H9 (cell line): Measurements from ENCODE around the gene SLC12A3. TPM values are rescaled to one million over a fixed set of nuclear protein-coding genes. Genes with fewer than 3 reads are reported as not detected.

Source experiments
- DNase-seq: peaks from one replicate; pipeline ENCODE4 v3.0.0-alpha.2; 2017
- H2AFZ ChIP-seq: one replicate; pipeline ENCODE4 v1.6.1; 2013; ENCODE audit warnings: mild to moderate bottlenecking, low read length, control low read depth, moderate library complexity
- H2AK5ac ChIP-seq: 2 replicates; pipeline ENCODE4 v1.6.1; 2013; ENCODE audit warnings: low read length, control low read depth, mixed read lengths; ENCODE audit not compliant: insufficient read length
- H2BK120ac ChIP-seq: one replicate; pipeline ENCODE4 v1.6.1; 2013; ENCODE audit warnings: low read depth, mild to moderate bottlenecking, low read length, control low read depth, inconsistent platforms; ENCODE audit not compliant: poor library complexity, severe bottlenecking
- H2BK12ac ChIP-seq: 2 replicates; pipeline ENCODE4 v1.6.1; 2013; ENCODE audit warnings: low read length, control low read depth, mixed read lengths, low read depth; ENCODE audit not compliant: insufficient read length
- H2BK15ac ChIP-seq: 2 replicates; pipeline ENCODE4 v1.6.1; 2013; ENCODE audit warnings: low read depth, low read length, control low read depth
- H2BK20ac ChIP-seq: one replicate; pipeline ENCODE4 v1.6.1; 2013; ENCODE audit warnings: low read depth, mild to moderate bottlenecking, low read length, control low read depth, inconsistent platforms; ENCODE audit not compliant: poor library complexity, severe bottlenecking
- H2BK5ac ChIP-seq: 2 replicates; pipeline ENCODE4 v1.6.1; 2013; ENCODE audit warnings: low read length, control low read depth, mixed read lengths; ENCODE audit not compliant: insufficient read length
- H3K14ac ChIP-seq: 2 replicates; pipeline ENCODE4 v1.6.1; 2013; ENCODE audit warnings: low read length, control low read depth; ENCODE audit not compliant: insufficient read depth
- H3K18ac ChIP-seq: 2 replicates; pipeline ENCODE4 v1.6.1; 2013; ENCODE audit warnings: low read depth, mild to moderate bottlenecking, mixed read lengths, low read length, control low read depth; ENCODE audit not compliant: insufficient read length
- H3K23ac ChIP-seq: 2 replicates; pipeline ENCODE4 v1.6.1; 2013; ENCODE audit warnings: low read length, control low read depth, mixed read lengths, low read depth; ENCODE audit not compliant: insufficient read length
- H3K23me2 ChIP-seq: 2 replicates; pipeline ENCODE4 v1.6.1; 2013; ENCODE audit warnings: low read depth, mild to moderate bottlenecking, mixed read lengths, low read length, control low read depth; ENCODE audit not compliant: insufficient read length, poor library complexity, severe bottlenecking
- H3K27ac ChIP-seq: 2 replicates; pipeline ENCODE4 v1.5.1; 2013; ENCODE audit warnings: low read length, control low read depth, mixed read lengths, low read depth; ENCODE audit not compliant: insufficient read length
- H3K27me3 ChIP-seq: 2 replicates; pipeline ENCODE4 v1.6.1; 2013; ENCODE audit warnings: low read length, control low read depth, inconsistent platforms; ENCODE audit not compliant: insufficient read depth
- H3K4ac ChIP-seq: 2 replicates; pipeline ENCODE4 v1.6.1; 2013; ENCODE audit warnings: low read depth, mild to moderate bottlenecking, control low read depth, inconsistent platforms, low read length, moderate library complexity
- H3K4me1 ChIP-seq: 2 replicates; pipeline ENCODE4 v1.6.1; 2013; ENCODE audit warnings: low read length, control low read depth, inconsistent platforms; ENCODE audit not compliant: insufficient read depth
- H3K4me2 ChIP-seq: 2 replicates; pipeline ENCODE4 v1.6.1; 2013; ENCODE audit warnings: low read length, control low read depth, mixed read lengths; ENCODE audit not compliant: insufficient read length, insufficient read depth
- H3K56ac ChIP-seq: 2 replicates; pipeline ENCODE4 v1.6.1; 2013; ENCODE audit warnings: low read depth, mild to moderate bottlenecking, mixed read lengths, low read length, control low read depth; ENCODE audit not compliant: insufficient read length
- H3K79me1 ChIP-seq: 2 replicates; pipeline ENCODE4 v1.6.1; 2013; ENCODE audit warnings: low read depth, mild to moderate bottlenecking, moderate library complexity, low read length, control low read depth, inconsistent platforms; ENCODE audit not compliant: insufficient read depth, poor library complexity, severe bottlenecking
- H3K79me2 ChIP-seq: 2 replicates; pipeline ENCODE4 v1.6.1; 2013; ENCODE audit warnings: low read length, control low read depth, inconsistent platforms; ENCODE audit not compliant: insufficient read depth
- H3K9ac ChIP-seq: 2 replicates; pipeline ENCODE4 v1.6.1; 2013; ENCODE audit warnings: low read length, control low read depth, mixed read lengths; ENCODE audit not compliant: insufficient read length; ENCODE audit errors: extremely low read depth
- H3K9me3 ChIP-seq: one replicate; pipeline ENCODE4 v1.6.1; 2013; ENCODE audit warnings: low read depth, low read length, inconsistent platforms; ENCODE audit not compliant: control insufficient read depth
- H3T11ph ChIP-seq: one replicate; pipeline ENCODE4 v1.6.1; 2013; ENCODE audit warnings: mild to moderate bottlenecking, low read length, control low read depth, inconsistent platforms
- H4K20me1 ChIP-seq: one replicate; pipeline ENCODE4 v1.6.1; 2013; ENCODE audit not compliant: control insufficient read depth, insufficient read length, insufficient read depth
- H4K5ac ChIP-seq: 2 replicates; pipeline ENCODE4 v1.6.1; 2013; ENCODE audit warnings: low read depth, mild to moderate bottlenecking, mixed read lengths, low read length, control low read depth; ENCODE audit not compliant: insufficient read length
- H4K8ac ChIP-seq: replicated peaks from 2 replicates; pipeline ENCODE4 v1.6.1; 2013; ENCODE audit warnings: low read length, control low read depth, mixed read lengths, low read depth; ENCODE audit not compliant: insufficient read length
- H4K91ac ChIP-seq: 2 replicates; pipeline ENCODE4 v1.6.1; 2013; ENCODE audit warnings: low read depth, mild to moderate bottlenecking, moderate library complexity, mixed read lengths, low read length, control low read depth; ENCODE audit not compliant: insufficient read length
- H3K27ac Mint-ChIP-seq, 3 experiments: 2 replicates in 2 of 3; 3 replicates in 1 of 3; pipeline ENCODE4 v1.8.0; 2020 to 2021; ENCODE audit warnings: mixed read lengths in 3 of 3, mild to moderate bottlenecking in 1 of 3, moderate library complexity in 1 of 3
- H3K27me3 Mint-ChIP-seq: 2 replicates; pipeline ENCODE4 v1.8.0; 2021; ENCODE audit warnings: low read depth, mild to moderate bottlenecking, moderate library complexity, mixed read lengths
- H3K36me3 Mint-ChIP-seq, 3 experiments: 2 replicates in 2 of 3; 3 replicates in 1 of 3; pipeline ENCODE4 v1.8.0; 2020 to 2021; ENCODE audit warnings: low read depth in 3 of 3, mixed read lengths in 3 of 3; ENCODE audit not compliant: insufficient read depth in 1 of 3
- H3K4me1 Mint-ChIP-seq, 2 experiments: 2 replicates each; pipeline ENCODE4 v1.8.0; 2020; ENCODE audit warnings: mixed read lengths in 2 of 2
- H3K4me3 Mint-ChIP-seq, 2 experiments: 2 replicates in 1 of 2; 3 replicates in 1 of 2; pipeline ENCODE4 v1.8.0; 2020 to 2021; ENCODE audit warnings: mild to moderate bottlenecking in 2 of 2, mixed read lengths in 2 of 2, moderate library complexity in 1 of 2
- H3K9me3 Mint-ChIP-seq, 2 experiments: 2 replicates in 1 of 2; 3 replicates in 1 of 2; pipeline ENCODE4 v1.8.0; 2020; ENCODE audit warnings: mild to moderate bottlenecking in 2 of 2, mixed read lengths in 2 of 2, moderate library complexity in 1 of 2
- WGBS: extraction: QIAGEN DNeasy Blood & Tissue Kit; methylation state at CpG from one replicate; pipeline ENCODE4 v1.1.7; 2013; ENCODE audit warnings: missing lambda C conversion rate, low lambda C conversion rate, mixed read lengths; ENCODE audit not compliant: insufficient read length; ENCODE audit errors: extremely low coverage; 5-methylcytosine and 5-hydroxymethylcytosine counted together
- total RNA-seq: library from RNA; stranded (reverse); gene quantifications from 2 replicates; pipeline ENCODE4 v1.2.1, GENCODE V29; 2021
- TF ChIP-seq, protein P1 (sequence below): fragments of 200-600 bp; sonication (generic); conservative IDR thresholded peaks from 3 replicates; pipeline ENCODE4 v1.8.0; 2021; ENCODE audit warnings: antibody characterized with exemption, mild to moderate bottlenecking

Gene SLC12A3
- total RNA-seq, 1 experiment from 2014 or later = not detected

GRCh38 chr16:56923481-56924091 is 58.6 kb downstream of the SLC12A3 start:
- H3K27ac Mint-ChIP-seq = no peak overlapping the region
- no peaks in the 10 kb centered on the region for H3K79me1 ChIP-seq
- no peak overlapping the region for H2BK120ac ChIP-seq
- H3K9me3 Mint-ChIP-seq = no peaks in the 10 kb centered on the region
- no peak overlapping the region for H3K4ac ChIP-seq
- no peaks in the 10 kb centered on the region for H3K23me2 ChIP-seq
- no peaks in the 10 kb centered on the region for H3K9me3 ChIP-seq
- no peak overlapping the region for H2AFZ ChIP-seq
- no peak overlapping the region for H4K5ac ChIP-seq
- H3K56ac ChIP-seq = no peak overlapping the region
- no peak overlapping the region for H4K8ac ChIP-seq
- H3K18ac ChIP-seq = no peak overlapping the region
- peaks cover 6% of the 10 kb centered on the region; the same call in 1 of the 2 replicates for H3K27me3 Mint-ChIP-seq
- H2AK5ac ChIP-seq = no peak overlapping the region
- H3K27ac ChIP-seq = no peak overlapping the region
- no peak overlapping the region for H2BK15ac ChIP-seq
- H3K4me1 Mint-ChIP-seq = peaks cover 3 to 6% of the 10 kb centered on the region in 2 experiments; a peak in 1 of 4 replicates
- H4K91ac ChIP-seq = no peak overlapping the region
- no CpG with 5 or more reads among the region's 9 CpGs for WGBS
- no peaks in the 10 kb centered on the region for H3K4me1 ChIP-seq
- no peak overlapping the region for H3K4me3 Mint-ChIP-seq
- H3K79me2 ChIP-seq = no peaks in the 10 kb centered on the region
- no peak overlapping the region for H3K4me2 ChIP-seq
- no peaks in the 10 kb centered on the region for H3K36me3 Mint-ChIP-seq
- no peak for DNase-seq
- no peak overlapping the region for H3K14ac ChIP-seq
- H3K27me3 ChIP-seq = no peaks in the 10 kb centered on the region
- H2BK20ac ChIP-seq = no peak overlapping the region
- H2BK5ac ChIP-seq = no peak overlapping the region
- H3K9ac ChIP-seq = no peak overlapping the region
- H3T11ph ChIP-seq = no peak overlapping the region
- TF ChIP-seq, protein P1, sequence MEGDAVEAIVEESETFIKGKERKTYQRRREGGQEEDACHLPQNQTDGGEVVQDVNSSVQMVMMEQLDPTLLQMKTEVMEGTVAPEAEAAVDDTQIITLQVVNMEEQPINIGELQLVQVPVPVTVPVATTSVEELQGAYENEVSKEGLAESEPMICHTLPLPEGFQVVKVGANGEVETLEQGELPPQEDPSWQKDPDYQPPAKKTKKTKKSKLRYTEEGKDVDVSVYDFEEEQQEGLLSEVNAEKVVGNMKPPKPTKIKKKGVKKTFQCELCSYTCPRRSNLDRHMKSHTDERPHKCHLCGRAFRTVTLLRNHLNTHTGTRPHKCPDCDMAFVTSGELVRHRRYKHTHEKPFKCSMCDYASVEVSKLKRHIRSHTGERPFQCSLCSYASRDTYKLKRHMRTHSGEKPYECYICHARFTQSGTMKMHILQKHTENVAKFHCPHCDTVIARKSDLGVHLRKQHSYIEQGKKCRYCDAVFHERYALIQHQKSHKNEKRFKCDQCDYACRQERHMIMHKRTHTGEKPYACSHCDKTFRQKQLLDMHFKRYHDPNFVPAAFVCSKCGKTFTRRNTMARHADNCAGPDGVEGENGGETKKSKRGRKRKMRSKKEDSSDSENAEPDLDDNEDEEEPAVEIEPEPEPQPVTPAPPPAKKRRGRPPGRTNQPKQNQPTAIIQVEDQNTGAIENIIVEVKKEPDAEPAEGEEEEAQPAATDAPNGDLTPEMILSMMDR = no peak
- H3K23ac ChIP-seq = no peak overlapping the region
- no peaks in the 10 kb centered on the region for H4K20me1 ChIP-seq
- H2BK12ac ChIP-seq = no peak overlapping the region
